Suprapubic skin (tissue), 3 donors: ENCODE data around the gene RXFP2.

ENCODE experiments used
- CTCF ChIP-seq, 2 donors: fragments of 200-600 bp in 1 of 2; fragments of 450-650 bp in 1 of 2; sonication (generic) in 1 of 2; IDR thresholded peaks; one replicate each; pipeline ENCODE4 v1.5.1; 2016 to 2019; ENCODE audit warnings: antibody characterized with exemption in 2 of 2, mild to moderate bottlenecking in 1 of 2, moderate library complexity in 1 of 2
- EP300 ChIP-seq: sonication (generic); formaldehyde crosslinking; IDR thresholded peaks from one replicate; pipeline ENCODE4 v1.6.1; 2017; ENCODE audit warnings: antibody characterized with exemption
- POLR2A ChIP-seq, 2 donors: fragments of 450-650 bp; IDR thresholded peaks; one replicate each; pipeline ENCODE4 v1.6.1; 2017; ENCODE audit warnings: antibody characterized with exemption in 2 of 2, mild to moderate bottlenecking in 2 of 2, moderate library complexity in 2 of 2

DNA sequence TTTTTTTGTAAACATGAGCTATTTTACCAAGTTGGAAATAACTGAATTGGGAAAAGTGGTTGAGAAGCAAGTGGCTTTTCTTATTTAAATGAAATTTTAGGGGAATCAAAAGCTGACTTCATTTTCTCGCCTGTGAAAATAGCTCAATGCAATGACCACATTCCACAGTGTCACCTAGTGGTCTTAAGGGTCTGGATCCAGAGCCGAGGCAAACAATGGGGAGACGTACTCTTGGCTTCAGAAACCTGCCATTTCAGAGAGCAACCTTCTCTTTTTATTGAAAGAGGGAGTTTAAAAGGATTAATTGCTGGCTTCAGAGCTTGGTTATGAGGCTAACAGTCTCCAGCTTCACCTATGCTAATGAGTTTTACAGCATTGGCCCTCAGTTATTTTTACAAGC is 39.7 kb upstream of the RXFP2 start:
- no peak for TF ChIP-seq CTCF (IDR thresholded peaks at IDR 0.05)
- TF ChIP-seq POLR2A (IDR thresholded peaks at IDR 0.05): no peak
- no peak for TF ChIP-seq EP300
